ENCODE measurements around the gene ARHGAP27. TPM values are rescaled to one million over a fixed set of nuclear protein-coding genes. Genes with fewer than 3 reads are reported as not detected.

ARHGAP27 gene
- total and polyA plus RNA-seq, 9 of the 15 experiments (the other 6 are each of a cell fraction or from before 2014, with no cell fraction given): 0.04 to 4.6 (median 2.1) TPM

- no peak for TF ChIP-seq ZFP91 (CRISPR knock-in tag; IDR thresholded peaks at IDR 0.05)
- TF ChIP-seq RBFOX2 (IDR thresholded peaks at IDR 0.05; ENCODE audit: low read depth, low read length): 0 out of 2 replicates have a peak, but pooled peaks have one; percentile 12
- TF ChIP-seq ZSCAN32 (CRISPR knock-in tag; IDR thresholded peaks at IDR 0.05): no peak
- TF ChIP-seq CCAR2 (IDR thresholded peaks at IDR 0.05; ENCODE audit: low read depth, low read length): no peak
- TF ChIP-seq MXD1 (CRISPR knock-in tag; IDR thresholded peaks at IDR 0.05; ENCODE audit: borderline replicate concordance, poor library complexity, severe bottlenecking): no peak
- no peak for TF ChIP-seq MCM7 (IDR thresholded peaks at IDR 0.05)
- TF ChIP-seq ZNF134 (CRISPR knock-in tag; conservative IDR thresholded peaks at IDR 0.05): peak; percentile 44; the same call in 1 of the 2 replicates
- no peak for TF ChIP-seq PATZ1 (CRISPR knock-in tag; IDR thresholded peaks at IDR 0.05; ENCODE audit: borderline replicate concordance)
- no peak for TF ChIP-seq E2F5 (CRISPR knock-in tag; IDR thresholded peaks at IDR 0.05)
- TF ChIP-seq ZNF609 (CRISPR knock-in tag; IDR thresholded peaks at IDR 0.05; ENCODE audit: borderline replicate concordance): no peak
These were observed 36.9 kb downstream of the ARHGAP27 start (continued) for GRCh38 chr17:45395569-45396415.
